Upper lobe of right lung (tissue), 1 donor: Measurements from ENCODE around the gene PFN4. TPM values are rescaled to one million over a fixed set of nuclear protein-coding genes. Genes with fewer than 3 reads are reported as not detected.
"Not testable (repeated sequence)": the region's sequence is repeated elsewhere in the genome, so short reads cannot be mapped to it uniquely, and the experiment has no call there.

Source experiments
- ATAC-seq: fragments of 200-7000 bp; cut with Tn5 transposase; one replicate; pipeline ENCODE4 v1.9.1; 2020; ENCODE audit warnings: mild to moderate bottlenecking, moderate library complexity
- DNase-seq: peaks from one replicate; pipeline ENCODE4 v3.0.0-alpha.2; 2020
- H3K27ac ChIP-seq: fragments of 200-600 bp; one replicate; pipeline ENCODE4 v1.8.0; 2022
- H3K27me3 ChIP-seq: fragments of 200-600 bp; one replicate; pipeline ENCODE4 v1.8.0; 2022; ENCODE audit warnings: mild to moderate bottlenecking
- H3K36me3 ChIP-seq: fragments of 200-600 bp; one replicate; pipeline ENCODE4 v1.8.0; 2022
- H3K4me1 ChIP-seq: fragments of 200-600 bp; one replicate; pipeline ENCODE4 v1.8.0; 2022
- H3K4me3 ChIP-seq: fragments of 200-600 bp; one replicate; pipeline ENCODE4 v1.8.0; 2022; ENCODE audit warnings: mild to moderate bottlenecking
- H3K9me3 ChIP-seq: fragments of 200-600 bp; one replicate; pipeline ENCODE4 v1.8.0; 2022
- CTCF ChIP-seq: fragments of 200-600 bp; IDR thresholded peaks from one replicate; pipeline ENCODE4 v1.8.0; 2022; ENCODE audit warnings: antibody characterized with exemption
- intact Hi-C: fragments of 100-400 bp; cut with DNase I; formaldehyde crosslinking; loops from one replicate; pipeline ENCODE4 v1.11.0; 2022
- total RNA-seq: library from RNA; stranded (reverse); fragmentation: NEBNext Ultra II Directional; extraction: Animal tissue kit (Norgen Biotek cat#: 25700); gene quantifications from one replicate; pipeline ENCODE4 v1.2.1, GENCODE V29; 2021
- donor health status: DM: no; HTN: yes; CAD: no; lungs with severe emphysema.

Gene PFN4
- total RNA-seq, 1 donor from 2014 or later: 1.5 TPM

GRCh38 chr2:24152413-24153197 lies 29.5 kb upstream of the PFN4 start:
- Histone ChIP-seq H3K9me3 (no peaks in the 10 kb centered on the region), H3K27me3 (no peaks in the 10 kb centered on the region), H3K4me3 (no peak overlapping the region), H3K27ac (no peak overlapping the region), H3K4me1 (no peaks in the 10 kb centered on the region), H3K36me3 (peaks cover 6% of the 10 kb centered on the region)
- no peak for ATAC-seq
- no peak for TF ChIP-seq CTCF
- intact Hi-C loops: no loop called here
- DNase-seq: no peak

- peaks cover 2% of the 10 kb centered on the region for H3K36me3 ChIP-seq
- TF ChIP-seq CTCF: no peak
- no peaks in the 10 kb centered on the region for H3K27me3 ChIP-seq
- no peak overlapping the region for H3K27ac ChIP-seq
- H3K4me3 ChIP-seq: no peak overlapping the region
- ATAC-seq (no peak), DNase-seq (no peak)
- H3K4me1 ChIP-seq: no peaks in the 10 kb centered on the region
- H3K9me3 ChIP-seq: no peaks in the 10 kb centered on the region
- intact Hi-C loops: no loop called here
These were observed 24.2 kb upstream of the PFN4 start for GRCh38 chr2:24147364-24147763.

GRCh38 chr2:24140305-24140704 lies 17.2 kb upstream of the PFN4 start:
- H3K4me1 ChIP-seq, H3K36me3 ChIP-seq, H3K27me3 ChIP-seq, ATAC-seq, H3K9me3 ChIP-seq, H3K27ac ChIP-seq, H3K4me3 ChIP-seq, intact Hi-C loops, DNase-seq: not testable (repeated sequence)

GRCh38 chr2:24132543-24132942 lies 9.4 kb upstream of the PFN4 start:
- DNase-seq: no peak

GRCh38 chr2:24125956-24126355 lies 2.8 kb upstream of the PFN4 start:
- Histone ChIP-seq H3K4me3 (no peak overlapping the region), H3K36me3 (no peaks in the 10 kb centered on the region), H3K27me3 (no peaks in the 10 kb centered on the region), H3K27ac (no peak overlapping the region), H3K4me1 (peaks cover 5% of the 10 kb centered on the region), H3K9me3 (no peaks in the 10 kb centered on the region)
- intact Hi-C loops: no loop called here
- ATAC-seq (no peak), DNase-seq (no peak)
- TF ChIP-seq CTCF: no peak

More at GRCh38 chr2:24132543-24132942, 9.4 kb upstream of the PFN4 start:
- intact Hi-C loops: no loop called here
- no peaks in the 10 kb centered on the region for H3K9me3 ChIP-seq
- TF ChIP-seq CTCF: no peak
- no peaks in the 10 kb centered on the region for H3K27me3 ChIP-seq
- H3K4me1 ChIP-seq: no peaks in the 10 kb centered on the region
- no peaks in the 10 kb centered on the region for H3K36me3 ChIP-seq
- no peak overlapping the region for H3K27ac ChIP-seq
- H3K4me3 ChIP-seq: no peak overlapping the region
- no peak for ATAC-seq

- ATAC-seq (no peak), DNase-seq (no peak)
These were observed 917 bp upstream of the PFN4 start for GRCh38 chr2:24123922-24124580.

More at GRCh38 chr2:24123922-24124580, 917 bp upstream of the PFN4 start:
- Histone ChIP-seq H3K4me1 (peaks cover 5% of the 10 kb centered on the region), H3K4me3 (peak overlapping the region; percentile 82), H3K27ac (peak overlapping the region; percentile 90), H3K27me3 (no peaks in the 10 kb centered on the region), H3K9me3 (no peaks in the 10 kb centered on the region), H3K36me3 (no peaks in the 10 kb centered on the region)
- intact Hi-C loops: no loop called here
- no peak for TF ChIP-seq CTCF
